GM12865 (cell line): ENCODE data around the gene FRRS1L.
A peak's percentile ranks its signal among the peaks of the same experiment; 100 is the strongest.

Experiments
- DNase-seq: peaks from one replicate; pipeline ENCODE4 v3.0.0; 2010; ENCODE audit warnings: low read depth
- H3K4me3 ChIP-seq: 2 replicates; pipeline ENCODE4 v1.5.1; 2011; ENCODE audit warnings: mild to moderate bottlenecking, low read depth, low read length, control low read depth
- TF ChIP-seq, protein P1 (sequence below): IDR thresholded peaks from 2 replicates; pipeline ENCODE4 v1.5.1; 2011; ENCODE audit warnings: low read length, control low read depth, low read depth, inconsistent platforms; ENCODE audit not compliant: insufficient read depth; ENCODE audit errors: missing control alignments

FRRS1L gene

DNA sequence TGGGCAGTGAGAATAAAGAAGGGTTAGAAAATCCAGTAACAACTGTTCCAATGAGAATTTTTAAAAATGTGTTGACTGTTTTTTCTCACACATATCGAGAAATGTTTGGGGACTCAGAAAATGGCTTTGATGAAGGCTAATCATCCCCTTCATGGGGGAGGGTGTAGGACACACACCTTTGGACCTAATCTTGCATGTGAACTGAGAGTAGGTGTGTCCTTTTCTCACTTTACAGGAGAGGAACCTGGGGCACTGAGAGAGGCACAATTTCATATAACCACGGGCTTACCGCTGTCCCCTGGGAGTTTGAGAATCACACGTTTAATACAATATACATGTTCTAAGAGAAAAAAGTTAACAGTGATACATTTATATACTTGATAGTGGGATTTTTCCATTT, 17.3 kb downstream of the FRRS1L start:
- TF ChIP-seq, protein P1, sequence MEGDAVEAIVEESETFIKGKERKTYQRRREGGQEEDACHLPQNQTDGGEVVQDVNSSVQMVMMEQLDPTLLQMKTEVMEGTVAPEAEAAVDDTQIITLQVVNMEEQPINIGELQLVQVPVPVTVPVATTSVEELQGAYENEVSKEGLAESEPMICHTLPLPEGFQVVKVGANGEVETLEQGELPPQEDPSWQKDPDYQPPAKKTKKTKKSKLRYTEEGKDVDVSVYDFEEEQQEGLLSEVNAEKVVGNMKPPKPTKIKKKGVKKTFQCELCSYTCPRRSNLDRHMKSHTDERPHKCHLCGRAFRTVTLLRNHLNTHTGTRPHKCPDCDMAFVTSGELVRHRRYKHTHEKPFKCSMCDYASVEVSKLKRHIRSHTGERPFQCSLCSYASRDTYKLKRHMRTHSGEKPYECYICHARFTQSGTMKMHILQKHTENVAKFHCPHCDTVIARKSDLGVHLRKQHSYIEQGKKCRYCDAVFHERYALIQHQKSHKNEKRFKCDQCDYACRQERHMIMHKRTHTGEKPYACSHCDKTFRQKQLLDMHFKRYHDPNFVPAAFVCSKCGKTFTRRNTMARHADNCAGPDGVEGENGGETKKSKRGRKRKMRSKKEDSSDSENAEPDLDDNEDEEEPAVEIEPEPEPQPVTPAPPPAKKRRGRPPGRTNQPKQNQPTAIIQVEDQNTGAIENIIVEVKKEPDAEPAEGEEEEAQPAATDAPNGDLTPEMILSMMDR, result no peak
- H3K4me3 ChIP-seq, result no peak overlapping the region

DNA sequence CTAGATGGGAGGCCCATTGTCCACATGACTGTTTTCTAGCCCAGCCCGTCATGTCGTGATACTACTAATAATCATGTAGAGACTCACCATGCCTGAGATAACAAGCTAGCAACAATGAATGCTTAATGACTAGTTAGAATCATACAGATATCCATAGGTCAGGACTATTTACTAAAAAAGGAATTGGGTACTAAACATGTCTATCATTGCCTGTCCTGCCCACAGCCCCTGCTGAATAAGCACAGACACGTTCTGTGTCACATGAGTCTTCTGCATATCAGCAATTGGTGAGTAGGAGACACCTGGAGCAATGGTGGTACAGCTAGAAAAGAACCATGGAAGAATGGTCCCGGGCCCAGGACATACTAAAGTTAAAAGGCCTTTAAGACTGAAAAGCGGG, 18.0 kb downstream of the FRRS1L start:
- H3K4me3 ChIP-seq, result no peak overlapping the region
- no peak for DNase-seq
- TF ChIP-seq, protein P1, result no peak

More for the DNA sequence above, 17.3 kb downstream of the FRRS1L start:
- no peak for DNase-seq

DNA sequence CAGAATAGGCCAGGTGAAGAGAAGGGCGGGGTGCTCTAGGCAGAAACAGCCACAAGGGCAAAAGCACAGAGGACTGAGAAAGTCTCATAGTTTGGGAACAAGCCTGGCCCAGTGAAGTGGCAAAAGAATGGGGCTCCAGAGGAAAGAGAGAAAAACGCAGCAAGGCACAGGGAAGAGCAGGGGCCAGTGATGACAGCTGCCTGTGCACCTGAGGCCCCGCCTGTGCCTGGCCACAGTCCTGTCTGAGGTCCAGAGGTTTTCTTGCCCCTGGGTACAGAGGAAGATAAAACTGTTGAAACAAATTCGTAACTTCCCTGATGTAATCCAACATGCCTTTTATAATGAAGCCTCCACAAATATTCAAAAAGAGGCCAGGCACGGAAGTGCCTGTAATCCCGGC, 22.0 kb downstream of the FRRS1L start:
- no peak for DNase-seq

DNA sequence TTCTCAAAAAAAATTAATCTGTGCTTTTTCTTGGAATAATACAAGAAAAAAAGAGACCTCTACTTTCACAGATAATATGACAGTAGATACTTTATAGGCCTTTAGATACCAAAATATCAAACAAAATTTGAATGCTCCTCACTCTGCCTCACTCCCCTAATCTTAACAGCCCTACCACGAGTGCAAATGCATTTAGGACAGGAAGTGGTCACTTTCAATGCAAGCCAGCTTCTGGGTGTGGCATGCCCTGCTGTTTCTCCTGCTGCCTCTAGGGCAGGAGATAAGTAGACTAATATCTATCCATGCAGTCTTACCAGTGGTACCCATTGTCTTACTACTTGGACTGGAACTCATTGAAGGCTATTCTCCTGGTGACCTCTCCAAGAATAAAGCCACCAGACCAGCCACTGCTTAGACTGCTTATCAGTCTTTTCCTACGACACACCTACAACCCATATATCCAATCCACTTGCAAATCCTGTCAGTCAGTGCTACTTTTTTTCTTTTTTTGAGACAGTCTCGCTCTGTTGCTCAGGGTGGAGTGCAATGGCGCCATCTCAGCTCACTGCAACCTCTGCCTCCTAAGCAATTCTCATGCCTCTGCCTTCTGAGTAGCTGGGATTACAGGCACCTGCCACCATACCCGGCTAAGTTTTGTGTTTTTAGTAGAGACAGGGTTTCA, 23.0 kb downstream of the FRRS1L start:
- DNase-seq, result peak; percentile 80
- TF ChIP-seq, protein P1, result peak; percentile 54
- no peak overlapping the region for H3K4me3 ChIP-seq

More for the DNA sequence above, 22.0 kb downstream of the FRRS1L start:
- no peak overlapping the region for H3K4me3 ChIP-seq
- TF ChIP-seq, protein P1, result no peak

- no peak for DNase-seq
- TF ChIP-seq, protein P1, result no peak
- no peak overlapping the region for H3K4me3 ChIP-seq
Observed at GRCh38 chr9:109141375-109141774, 25.7 kb downstream of the FRRS1L start.

DNA sequence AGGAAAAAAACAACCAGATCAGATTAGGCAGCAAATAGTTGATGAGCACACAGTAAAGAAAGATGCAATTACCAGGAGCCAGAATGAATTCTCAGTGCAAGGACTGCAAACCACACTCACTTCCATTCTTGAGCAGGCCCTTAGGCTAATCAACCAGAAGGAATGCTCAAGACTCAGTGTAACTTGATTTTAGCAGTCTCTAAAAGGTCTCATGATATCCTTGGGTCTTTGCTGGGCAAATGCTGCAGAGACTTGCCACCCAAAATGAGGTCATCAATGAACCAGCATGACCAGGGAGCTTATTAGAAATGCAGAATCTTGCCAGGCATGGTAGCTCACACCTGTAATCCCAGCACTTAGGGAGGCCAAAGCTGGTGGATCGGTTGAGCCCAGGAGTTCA, 27.2 kb downstream of the FRRS1L start:
- no peak overlapping the region for H3K4me3 ChIP-seq
- DNase-seq, result no peak
- TF ChIP-seq, protein P1, result no peak

DNA sequence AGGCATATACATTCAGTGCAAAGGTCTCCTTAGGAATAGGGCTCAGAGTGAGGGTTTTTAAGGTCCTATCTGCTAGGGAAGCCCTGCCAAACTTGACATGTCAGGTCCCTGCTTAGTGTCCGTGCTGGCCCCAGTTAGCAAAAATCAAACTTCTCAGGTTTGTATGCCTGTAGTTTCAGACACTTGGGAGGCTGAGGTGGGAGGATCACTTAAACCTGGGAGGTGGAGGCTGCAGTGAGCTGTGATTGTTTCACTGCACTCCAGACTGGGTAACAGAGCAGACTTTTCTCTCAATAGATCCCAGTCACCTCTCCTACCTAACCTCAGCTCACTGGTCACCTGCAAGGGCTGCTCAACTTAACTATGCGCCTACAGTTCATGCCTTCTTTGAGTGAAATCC, 28.6 kb downstream of the FRRS1L start:
- TF ChIP-seq, protein P1, result no peak
- no peak for DNase-seq
- no peak overlapping the region for H3K4me3 ChIP-seq
